Activated naive CD8-positive, alpha-beta T cell treated with anti-CD3 and anti-CD28 coated beads, Interleukin-2, amount 50 U/mL, for 16 hours (primary cell): ENCODE data around the gene MORN1.
"Not testable (repeated sequence)": the region's sequence is repeated elsewhere in the genome, so short reads cannot be mapped to it uniquely, and the experiment has no call there.

ENCODE experiments used
- DNase-seq: peaks from one replicate; pipeline ENCODE4 v3.0.0-alpha.2; 2020; ENCODE audit warnings: low read depth, low spot score

Gene MORN1

GRCh38 chr1:2391041-2391930 is at the start of gene MORN1, which contains the start of gene RER1:
TSS of gene MORN1 (minus strand) at chr1:2391554. CDS start at chr1:2391533, 21 bp downstream.
TSS of gene RER1 (plus strand) at chr1:2391841. CDS start at chr1:2395791, 3,950 bp downstream.
- DNase-seq: peak; percentile 96

GRCh38 chr1:2440346-2440745 is 49.0 kb upstream of the MORN1 start:
- not testable (repeated sequence) for DNase-seq

- no peak for DNase-seq
Observed at GRCh38 chr1:2439369-2439768, 48.0 kb upstream of the MORN1 start.

GRCh38 chr1:2438641-2439040 is 47.3 kb upstream of the MORN1 start:
- no peak for DNase-seq

GRCh38 chr1:2438038-2438437 is 46.7 kb upstream of the MORN1 start:
- DNase-seq: no peak

- no peak for DNase-seq
Observed at GRCh38 chr1:2437617-2438016, 46.3 kb upstream of the MORN1 start.

GRCh38 chr1:2436876-2437275 is 45.5 kb upstream of the MORN1 start:
- no peak for DNase-seq

GRCh38 chr1:2435746-2436355 is 44.5 kb upstream of the MORN1 start:
- no peak for DNase-seq

GRCh38 chr1:2435091-2435490 is 43.7 kb upstream of the MORN1 start:
- DNase-seq: no peak

GRCh38 chr1:2433936-2434655 is 42.7 kb upstream of the MORN1 start:
- no peak for DNase-seq

- no peak for DNase-seq
Observed at GRCh38 chr1:2433196-2433595, 41.8 kb upstream of the MORN1 start.

GRCh38 chr1:2432441-2432844 is 41.1 kb upstream of the MORN1 start:
- DNase-seq: no peak

GRCh38 chr1:2431518-2431917 is 40.2 kb upstream of the MORN1 start:
- no peak for DNase-seq

- DNase-seq: no peak
Observed at GRCh38 chr1:2431103-2431502, 39.7 kb upstream of the MORN1 start.

- DNase-seq: no peak
Observed at GRCh38 chr1:2430592-2430973, 39.2 kb upstream of the MORN1 start.

GRCh38 chr1:2429780-2430591 is 38.6 kb upstream of the MORN1 start:
- DNase-seq: no peak

GRCh38 chr1:2428490-2428889 is 37.1 kb upstream of the MORN1 start:
- DNase-seq: no peak

- no peak for DNase-seq
Observed at GRCh38 chr1:2427976-2428375, 36.6 kb upstream of the MORN1 start.

GRCh38 chr1:2427051-2427450 is 35.7 kb upstream of the MORN1 start:
- no peak for DNase-seq

GRCh38 chr1:2426540-2426939 is 35.2 kb upstream of the MORN1 start:
- no peak for DNase-seq

GRCh38 chr1:2425892-2426291 is 34.5 kb upstream of the MORN1 start:
- DNase-seq: no peak

GRCh38 chr1:2422523-2422922 is 31.2 kb upstream of the MORN1 start:
- DNase-seq: no peak
